H9 (cell line): Measurements from ENCODE around the gene SDF2L1. TPM values are rescaled to one million over a fixed set of nuclear protein-coding genes. Genes with fewer than 3 reads are reported as not detected.

ENCODE experiments used
- DNase-seq: peaks from one replicate; pipeline ENCODE4 v3.0.0-alpha.2; 2017
- H2AFZ ChIP-seq: one replicate; pipeline ENCODE4 v1.6.1; 2013; ENCODE audit warnings: mild to moderate bottlenecking, low read length, control low read depth, moderate library complexity
- H2AK5ac ChIP-seq: 2 replicates; pipeline ENCODE4 v1.6.1; 2013; ENCODE audit warnings: low read length, control low read depth, mixed read lengths; ENCODE audit not compliant: insufficient read length
- H2BK120ac ChIP-seq: one replicate; pipeline ENCODE4 v1.6.1; 2013; ENCODE audit warnings: low read depth, mild to moderate bottlenecking, low read length, control low read depth, inconsistent platforms; ENCODE audit not compliant: poor library complexity, severe bottlenecking
- H2BK12ac ChIP-seq: 2 replicates; pipeline ENCODE4 v1.6.1; 2013; ENCODE audit warnings: low read length, control low read depth, mixed read lengths, low read depth; ENCODE audit not compliant: insufficient read length
- H2BK15ac ChIP-seq: 2 replicates; pipeline ENCODE4 v1.6.1; 2013; ENCODE audit warnings: low read depth, low read length, control low read depth
- H2BK20ac ChIP-seq: one replicate; pipeline ENCODE4 v1.6.1; 2013; ENCODE audit warnings: low read depth, mild to moderate bottlenecking, low read length, control low read depth, inconsistent platforms; ENCODE audit not compliant: poor library complexity, severe bottlenecking
- H2BK5ac ChIP-seq: 2 replicates; pipeline ENCODE4 v1.6.1; 2013; ENCODE audit warnings: low read length, control low read depth, mixed read lengths; ENCODE audit not compliant: insufficient read length
- H3K14ac ChIP-seq: 2 replicates; pipeline ENCODE4 v1.6.1; 2013; ENCODE audit warnings: low read length, control low read depth; ENCODE audit not compliant: insufficient read depth
- H3K18ac ChIP-seq: 2 replicates; pipeline ENCODE4 v1.6.1; 2013; ENCODE audit warnings: low read depth, mild to moderate bottlenecking, mixed read lengths, low read length, control low read depth; ENCODE audit not compliant: insufficient read length
- H3K23ac ChIP-seq: 2 replicates; pipeline ENCODE4 v1.6.1; 2013; ENCODE audit warnings: low read length, control low read depth, mixed read lengths, low read depth; ENCODE audit not compliant: insufficient read length
- H3K23me2 ChIP-seq: 2 replicates; pipeline ENCODE4 v1.6.1; 2013; ENCODE audit warnings: low read depth, mild to moderate bottlenecking, mixed read lengths, low read length, control low read depth; ENCODE audit not compliant: insufficient read length, poor library complexity, severe bottlenecking
- H3K27ac ChIP-seq: 2 replicates; pipeline ENCODE4 v1.5.1; 2013; ENCODE audit warnings: low read length, control low read depth, mixed read lengths, low read depth; ENCODE audit not compliant: insufficient read length
- H3K27me3 ChIP-seq: 2 replicates; pipeline ENCODE4 v1.6.1; 2013; ENCODE audit warnings: low read length, control low read depth, inconsistent platforms; ENCODE audit not compliant: insufficient read depth
- H3K4ac ChIP-seq: 2 replicates; pipeline ENCODE4 v1.6.1; 2013; ENCODE audit warnings: low read depth, mild to moderate bottlenecking, control low read depth, inconsistent platforms, low read length, moderate library complexity
- H3K4me1 ChIP-seq: 2 replicates; pipeline ENCODE4 v1.6.1; 2013; ENCODE audit warnings: low read length, control low read depth, inconsistent platforms; ENCODE audit not compliant: insufficient read depth
- H3K4me2 ChIP-seq: 2 replicates; pipeline ENCODE4 v1.6.1; 2013; ENCODE audit warnings: low read length, control low read depth, mixed read lengths; ENCODE audit not compliant: insufficient read length, insufficient read depth
- H3K56ac ChIP-seq: 2 replicates; pipeline ENCODE4 v1.6.1; 2013; ENCODE audit warnings: low read depth, mild to moderate bottlenecking, mixed read lengths, low read length, control low read depth; ENCODE audit not compliant: insufficient read length
- H3K79me1 ChIP-seq: 2 replicates; pipeline ENCODE4 v1.6.1; 2013; ENCODE audit warnings: low read depth, mild to moderate bottlenecking, moderate library complexity, low read length, control low read depth, inconsistent platforms; ENCODE audit not compliant: insufficient read depth, poor library complexity, severe bottlenecking
- H3K79me2 ChIP-seq: 2 replicates; pipeline ENCODE4 v1.6.1; 2013; ENCODE audit warnings: low read length, control low read depth, inconsistent platforms; ENCODE audit not compliant: insufficient read depth
- H3K9ac ChIP-seq: 2 replicates; pipeline ENCODE4 v1.6.1; 2013; ENCODE audit warnings: low read length, control low read depth, mixed read lengths; ENCODE audit not compliant: insufficient read length; ENCODE audit errors: extremely low read depth
- H3K9me3 ChIP-seq: one replicate; pipeline ENCODE4 v1.6.1; 2013; ENCODE audit warnings: low read depth, low read length, inconsistent platforms; ENCODE audit not compliant: control insufficient read depth
- H3T11ph ChIP-seq: one replicate; pipeline ENCODE4 v1.6.1; 2013; ENCODE audit warnings: mild to moderate bottlenecking, low read length, control low read depth, inconsistent platforms
- H4K20me1 ChIP-seq: one replicate; pipeline ENCODE4 v1.6.1; 2013; ENCODE audit not compliant: control insufficient read depth, insufficient read length, insufficient read depth
- H4K5ac ChIP-seq: 2 replicates; pipeline ENCODE4 v1.6.1; 2013; ENCODE audit warnings: low read depth, mild to moderate bottlenecking, mixed read lengths, low read length, control low read depth; ENCODE audit not compliant: insufficient read length
- H4K8ac ChIP-seq: replicated peaks from 2 replicates; pipeline ENCODE4 v1.6.1; 2013; ENCODE audit warnings: low read length, control low read depth, mixed read lengths, low read depth; ENCODE audit not compliant: insufficient read length
- H4K91ac ChIP-seq: 2 replicates; pipeline ENCODE4 v1.6.1; 2013; ENCODE audit warnings: low read depth, mild to moderate bottlenecking, moderate library complexity, mixed read lengths, low read length, control low read depth; ENCODE audit not compliant: insufficient read length
- H3K27ac Mint-ChIP-seq, 3 experiments: 2 replicates in 2 of 3; 3 replicates in 1 of 3; pipeline ENCODE4 v1.8.0; 2020 to 2021; ENCODE audit warnings: mixed read lengths in 3 of 3, mild to moderate bottlenecking in 1 of 3, moderate library complexity in 1 of 3
- H3K27me3 Mint-ChIP-seq: 2 replicates; pipeline ENCODE4 v1.8.0; 2021; ENCODE audit warnings: low read depth, mild to moderate bottlenecking, moderate library complexity, mixed read lengths
- H3K36me3 Mint-ChIP-seq, 3 experiments: 2 replicates in 2 of 3; 3 replicates in 1 of 3; pipeline ENCODE4 v1.8.0; 2020 to 2021; ENCODE audit warnings: low read depth in 3 of 3, mixed read lengths in 3 of 3; ENCODE audit not compliant: insufficient read depth in 1 of 3
- H3K4me1 Mint-ChIP-seq, 2 experiments: 2 replicates each; pipeline ENCODE4 v1.8.0; 2020; ENCODE audit warnings: mixed read lengths in 2 of 2
- H3K4me3 Mint-ChIP-seq, 2 experiments: 2 replicates in 1 of 2; 3 replicates in 1 of 2; pipeline ENCODE4 v1.8.0; 2020 to 2021; ENCODE audit warnings: mild to moderate bottlenecking in 2 of 2, mixed read lengths in 2 of 2, moderate library complexity in 1 of 2
- H3K9me3 Mint-ChIP-seq, 2 experiments: 2 replicates in 1 of 2; 3 replicates in 1 of 2; pipeline ENCODE4 v1.8.0; 2020; ENCODE audit warnings: mild to moderate bottlenecking in 2 of 2, mixed read lengths in 2 of 2, moderate library complexity in 1 of 2
- CTCF ChIP-seq: fragments of 200-600 bp; sonication (generic); conservative IDR thresholded peaks from 3 replicates; pipeline ENCODE4 v1.8.0; 2021; ENCODE audit warnings: antibody characterized with exemption, mild to moderate bottlenecking
- WGBS: extraction: QIAGEN DNeasy Blood & Tissue Kit; methylation state at CpG from one replicate; pipeline ENCODE4 v1.1.7; 2013; ENCODE audit warnings: missing lambda C conversion rate, low lambda C conversion rate, mixed read lengths; ENCODE audit not compliant: insufficient read length; ENCODE audit errors: extremely low coverage; 5-methylcytosine and 5-hydroxymethylcytosine counted together
- total RNA-seq: library from RNA; stranded (reverse); gene quantifications from 2 replicates; pipeline ENCODE4 v1.2.1, GENCODE V29; 2021

SDF2L1 gene
- total RNA-seq, 1 experiment from 2014 or later, result 36.0 TPM

- WGBS, result no CpG with 5 or more reads among the region's 4 CpGs
- Histone ChIP-seq H2BK12ac (no peak overlapping the region), H2BK15ac (no peak overlapping the region), H3K23ac (no peak overlapping the region), H3K4me1 (no peaks in the 10 kb centered on the region), H2BK5ac (no peak overlapping the region), H4K91ac (no peak overlapping the region), H3K56ac (no peak overlapping the region), H4K5ac (no peak overlapping the region), H4K8ac (no peak overlapping the region), H2BK120ac (no peak overlapping the region), H3K27me3 (no peaks in the 10 kb centered on the region), H3K79me2 (no peaks in the 10 kb centered on the region), H3K23me2 (no peaks in the 10 kb centered on the region), H2AK5ac (no peak overlapping the region), H3T11ph (no peak overlapping the region), H3K18ac (no peak overlapping the region), H3K14ac (no peak overlapping the region), H3K4me2 (no peak overlapping the region), H2BK20ac (no peak overlapping the region), H3K4ac (no peak overlapping the region), H4K20me1 (no peaks in the 10 kb centered on the region), H3K27ac (no peak overlapping the region), H3K79me1 (no peaks in the 10 kb centered on the region), H3K9ac (no peak overlapping the region), H3K9me3 (no peaks in the 10 kb centered on the region), H2AFZ (no peak overlapping the region)
- Mint-ChIP-seq H3K4me1 (0 out of 4 replicates have a peak, but pooled peaks cover 0 to 3% of the 10 kb centered on the region in 2 experiments), H3K36me3 (peaks cover 34 to 56% (median 45%) of the 10 kb centered on the region in 3 experiments), H3K27me3 (no peaks in the 10 kb centered on the region), H3K4me3 (no peak overlapping the region), H3K27ac (no peak overlapping the region), H3K9me3 (peaks cover 10 to 13% of the 10 kb centered on the region in 2 experiments; a peak in 4 of 5 replicates)
- no peak for TF ChIP-seq CTCF
- DNase-seq, result no peak
Observed at GRCh38 chr22:21679383-21679782, 37.3 kb downstream of the SDF2L1 start.
